GM23248 (cell line): ENCODE data around the gene CNRIP1.

Experiments
- EZH2 ChIP-seq: fragments of 200-600 bp; sonication (generic); IDR thresholded peaks from 2 replicates; pipeline ENCODE4 v1.6.1; 2018; ENCODE audit warnings: antibody characterized with exemption, mild to moderate bottlenecking; ENCODE audit not compliant: insufficient read depth, poor library complexity, severe bottlenecking
- EZH2phosphoT487 ChIP-seq: fragments of 200-600 bp; sonication (generic); IDR thresholded peaks from 2 replicates; pipeline ENCODE4 v1.6.1; 2018; ENCODE audit warnings: antibody characterized with exemption, moderate library complexity, mild to moderate bottlenecking, low read depth; ENCODE audit not compliant: insufficient read depth

GRCh38 chr2:68293024-68293423 is 26.7 kb downstream of the CNRIP1 start:
- no peak for TF ChIP-seq EZH2phosphoT487
- no peak for TF ChIP-seq EZH2
